Neural crest cell (in vitro differentiated cells): ENCODE measurements around the gene TRAK2. TPM values are rescaled to one million over a fixed set of nuclear protein-coding genes. Genes with fewer than 3 reads are reported as not detected.
"Not testable (repeated sequence)": the region's sequence is repeated elsewhere in the genome, so short reads cannot be mapped to it uniquely, and the experiment has no call there.

Experiments used
- DNase-seq: peaks from one replicate; pipeline ENCODE4 v3.0.0; 2021; ENCODE audit warnings: low read depth, mixed read lengths, low spot score
- H3K27ac Mint-ChIP-seq: one replicate; pipeline ENCODE4 v1.8.0; 2021; ENCODE audit warnings: mild to moderate bottlenecking, mixed read lengths; ENCODE audit not compliant: unreplicated experiment
- H3K27me3 Mint-ChIP-seq: 2 replicates; pipeline ENCODE4 v1.8.0; 2021; ENCODE audit warnings: low read depth, mild to moderate bottlenecking, mixed read lengths
- H3K36me3 Mint-ChIP-seq: 2 replicates; pipeline ENCODE4 v1.8.0; 2021; ENCODE audit warnings: low read depth, mild to moderate bottlenecking, mixed read lengths
- H3K4me1 Mint-ChIP-seq: 2 replicates; pipeline ENCODE4 v1.8.0; 2021; ENCODE audit warnings: mixed read lengths
- H3K4me3 Mint-ChIP-seq: one replicate; pipeline ENCODE4 v1.8.0; 2021; ENCODE audit warnings: mild to moderate bottlenecking, mixed read lengths
- H3K9me3 Mint-ChIP-seq: 2 replicates; pipeline ENCODE4 v1.8.0; 2021; ENCODE audit warnings: mixed read lengths
- CTCF ChIP-seq: fragments of 200-600 bp; sonication (generic); conservative IDR thresholded peaks from 2 replicates; pipeline ENCODE4 v1.5.0; 2021; ENCODE audit warnings: antibody characterized with exemption, mild to moderate bottlenecking
- long read RNA-seq: library from polyadenylated mRNA; unstranded; transcript quantifications from one replicate; pipeline ENCODE4 v2.0.0, GENCODE V29; 2020
- total RNA-seq: library from RNA; stranded (reverse); gene quantifications from 2 replicates; pipeline ENCODE4 v1.2.1, GENCODE V29; 2021

Gene TRAK2
- total RNA-seq, result 13.4 and 14.2 TPM in 2 replicates
- long read RNA-seq, full-length matches to known transcripts, result 10 of 25 reads
- long read RNA-seq, partial matches to known transcripts, result 9 of 25 reads
- long read RNA-seq, other reads (novel, unspliced or antisense), result 6 of 25 reads

GRCh38 chr2:201451292-201452057 lies at the start of gene TRAK2, which contains the start of gene STRADB:
TRAK2 (minus strand) TSS chr2:201451458; CDS start chr2:201420507, 30,951 bp downstream.
STRADB (plus strand) TSS chr2:201451740; CDS start chr2:201454841, 3,101 bp downstream.
- peak; percentile 58 for TF ChIP-seq CTCF
- Mint-ChIP-seq H3K9me3 (no peaks in the 10 kb centered on the region), H3K4me1 (peaks cover 22% of the 10 kb centered on the region), H3K36me3 (no peaks in the 10 kb centered on the region), H3K4me3 (peak within 1 kb of the TSS; percentile 99), H3K27ac (peak within 1 kb of the TSS; percentile 94), H3K27me3 (no peaks in the 10 kb centered on the region)
- peak; percentile 89 for DNase-seq

- no peak for DNase-seq
- no peak for TF ChIP-seq CTCF
- H3K4me3 Mint-ChIP-seq, result no peak overlapping the region
- no peaks in the 10 kb centered on the region for H3K27me3 Mint-ChIP-seq
- no peaks in the 10 kb centered on the region for H3K4me1 Mint-ChIP-seq
- peak overlapping the region; percentile 48 for H3K27ac Mint-ChIP-seq
- peaks cover 18% of the 10 kb centered on the region for H3K36me3 Mint-ChIP-seq
- peaks cover 17% of the 10 kb centered on the region for H3K9me3 Mint-ChIP-seq
Measured at GRCh38 chr2:201500534-201500933, 49.3 kb upstream of the TRAK2 start.

GRCh38 chr2:201496785-201497184 lies 45.5 kb upstream of the TRAK2 start:
- H3K27ac Mint-ChIP-seq, result no peak overlapping the region
- H3K36me3 Mint-ChIP-seq, result peaks cover 6% of the 10 kb centered on the region
- no peak for DNase-seq
- no peaks in the 10 kb centered on the region for H3K27me3 Mint-ChIP-seq
- TF ChIP-seq CTCF, result no peak
- peaks cover 1% of the 10 kb centered on the region for H3K9me3 Mint-ChIP-seq
- H3K4me1 Mint-ChIP-seq, result no peaks in the 10 kb centered on the region
- H3K4me3 Mint-ChIP-seq, result no peak overlapping the region

GRCh38 chr2:201490291-201490690 lies 39.0 kb upstream of the TRAK2 start:
- no peak for TF ChIP-seq CTCF
- H3K36me3 Mint-ChIP-seq, result no peaks in the 10 kb centered on the region
- DNase-seq, result no peak
- H3K9me3 Mint-ChIP-seq, result no peaks in the 10 kb centered on the region
- no peak overlapping the region for H3K27ac Mint-ChIP-seq
- no peaks in the 10 kb centered on the region for H3K4me1 Mint-ChIP-seq
- no peaks in the 10 kb centered on the region for H3K27me3 Mint-ChIP-seq
- H3K4me3 Mint-ChIP-seq, result no peak overlapping the region

GRCh38 chr2:201484805-201485204 lies 33.5 kb upstream of the TRAK2 start:
- no peak for TF ChIP-seq CTCF
- DNase-seq, result no peak
- no peaks in the 10 kb centered on the region for H3K9me3 Mint-ChIP-seq
- no peak overlapping the region for H3K27ac Mint-ChIP-seq
- no peaks in the 10 kb centered on the region for H3K4me1 Mint-ChIP-seq
- H3K27me3 Mint-ChIP-seq, result no peaks in the 10 kb centered on the region
- H3K36me3 Mint-ChIP-seq, result peaks cover 13% of the 10 kb centered on the region
- H3K4me3 Mint-ChIP-seq, result no peak overlapping the region

GRCh38 chr2:201483758-201484157 lies 32.5 kb upstream of the TRAK2 start:
- H3K27me3 Mint-ChIP-seq, DNase-seq, H3K27ac Mint-ChIP-seq, H3K9me3 Mint-ChIP-seq, H3K4me1 Mint-ChIP-seq, H3K4me3 Mint-ChIP-seq: not testable (repeated sequence)
- peaks cover 13% of the 10 kb centered on the region for H3K36me3 Mint-ChIP-seq
